HG03060 (cell line): Measurements from ENCODE around the gene GRHL1.
"Not testable (repeated sequence)": the region's sequence is repeated elsewhere in the genome, so short reads cannot be mapped to it uniquely, and the experiment has no call there.

Experiments
- ATAC-seq: cut with Tn5 transposase; IDR thresholded peaks from one replicate; pipeline ENCODE4 v1.9.1; 2021; ENCODE audit warnings: low read depth, moderate number of reproducible peaks; ENCODE audit not compliant: unreplicated experiment

GRHL1 gene

GRCh38 chr2:9951522-9952285, at the start of gene GRHL1:
Gene GRHL1 (plus strand): TSS chr2:9951693. CDS start chr2:9951834, 141 bp downstream.
- ATAC-seq: peak; percentile 77

- ATAC-seq: no peak
Observed at GRCh38 chr2:9905413-9905812, 46.1 kb upstream of the GRHL1 start.

GRCh38 chr2:9907402-9907801, 44.1 kb upstream of the GRHL1 start:
- ATAC-seq: no peak

GRCh38 chr2:9908639-9909038, 42.9 kb upstream of the GRHL1 start:
- no peak for ATAC-seq

GRCh38 chr2:9909106-9909505, 42.4 kb upstream of the GRHL1 start:
- no peak for ATAC-seq

GRCh38 chr2:9910699-9911098, 40.8 kb upstream of the GRHL1 start:
- ATAC-seq: no peak

- no peak for ATAC-seq
Observed at GRCh38 chr2:9912468-9912867, 39.0 kb upstream of the GRHL1 start.

- peak; percentile 98 for ATAC-seq
Observed at GRCh38 chr2:9914384-9915065, 37.0 kb upstream of the GRHL1 start.

GRCh38 chr2:9918275-9918674, 33.2 kb upstream of the GRHL1 start:
- ATAC-seq: no peak

GRCh38 chr2:9919512-9919911, 32.0 kb upstream of the GRHL1 start:
- ATAC-seq: no peak

GRCh38 chr2:9927020-9927419, 24.5 kb upstream of the GRHL1 start:
- not testable (repeated sequence) for ATAC-seq

GRCh38 chr2:9937258-9937657, 14.2 kb upstream of the GRHL1 start:
- ATAC-seq: no peak

GRCh38 chr2:9937968-9938367, 13.5 kb upstream of the GRHL1 start:
- ATAC-seq: no peak

GRCh38 chr2:9939587-9940485, 11.7 kb upstream of the GRHL1 start:
- no peak for ATAC-seq

GRCh38 chr2:9941196-9941995, 10.1 kb upstream of the GRHL1 start:
- no peak for ATAC-seq

GRCh38 chr2:9941996-9942390, 9.5 kb upstream of the GRHL1 start:
- no peak for ATAC-seq

- ATAC-seq: no peak
Observed at GRCh38 chr2:9944330-9944758, 7.1 kb upstream of the GRHL1 start.

GRCh38 chr2:9945596-9945995, 5.9 kb upstream of the GRHL1 start:
- no peak for ATAC-seq

- no peak for ATAC-seq
Observed at GRCh38 chr2:9946076-9946475, 5.4 kb upstream of the GRHL1 start.

GRCh38 chr2:9946818-9947217, 4.7 kb upstream of the GRHL1 start:
- ATAC-seq: no peak
